GM21825 (cell line): ENCODE results near the gene OR52K2.
"Not testable (repeated sequence)": the region's sequence is repeated elsewhere in the genome, so short reads cannot be mapped to it uniquely, and the experiment has no call there.

Experiments used
- ATAC-seq: cut with Tn5 transposase; IDR thresholded peaks from one replicate; pipeline ENCODE4 v1.9.1; 2021; ENCODE audit warnings: mild to moderate bottlenecking, moderate library complexity; ENCODE audit not compliant: unreplicated experiment

Gene OR52K2

GRCh38 chr11:4448995-4449394 is at the start of gene OR52K2:
OR52K2 (plus strand) TSS chr11:4449295; CDS start chr11:4449340, 45 bp downstream.
- no peak for ATAC-seq

- ATAC-seq: not testable (repeated sequence)
These were observed 42.9 kb upstream of the OR52K2 start for GRCh38 chr11:4406206-4406605.

GRCh38 chr11:4416306-4416705 is 32.8 kb upstream of the OR52K2 start:
- no peak for ATAC-seq

- no peak for ATAC-seq
These were observed 32.3 kb upstream of the OR52K2 start for GRCh38 chr11:4416816-4417215.

GRCh38 chr11:4418403-4418802 is 30.7 kb upstream of the OR52K2 start:
- no peak for ATAC-seq

- no peak for ATAC-seq
These were observed 19.0 kb upstream of the OR52K2 start for GRCh38 chr11:4430051-4430450.

- ATAC-seq: no peak
These were observed 15.2 kb upstream of the OR52K2 start for GRCh38 chr11:4433856-4434255.

- no peak for ATAC-seq
These were observed 12.7 kb upstream of the OR52K2 start for GRCh38 chr11:4436411-4436810.

- no peak for ATAC-seq
These were observed 7.6 kb upstream of the OR52K2 start for GRCh38 chr11:4441515-4441914.

GRCh38 chr11:4443232-4443891 is 5.7 kb upstream of the OR52K2 start:
- ATAC-seq: no peak

GRCh38 chr11:4453118-4453517 is 4.0 kb downstream of the OR52K2 start:
- ATAC-seq: no peak

- no peak for ATAC-seq
These were observed 4.9 kb downstream of the OR52K2 start for GRCh38 chr11:4454021-4454420.

- ATAC-seq: no peak
These were observed 6.3 kb downstream of the OR52K2 start for GRCh38 chr11:4455419-4455818.

GRCh38 chr11:4459500-4459899 is 10.4 kb downstream of the OR52K2 start:
- peak; percentile 82 for ATAC-seq

GRCh38 chr11:4460151-4460550 is 11.1 kb downstream of the OR52K2 start:
- ATAC-seq: no peak

GRCh38 chr11:4464216-4465159 is 15.4 kb downstream of the OR52K2 start:
- ATAC-seq: no peak

GRCh38 chr11:4465407-4465806 is 16.3 kb downstream of the OR52K2 start:
- no peak for ATAC-seq

GRCh38 chr11:4466131-4466870 is 17.2 kb downstream of the OR52K2 start:
- ATAC-seq: no peak

- ATAC-seq: peak; percentile 49
These were observed 17.9 kb downstream of the OR52K2 start for GRCh38 chr11:4466871-4467442.

GRCh38 chr11:4467811-4468606 is 18.9 kb downstream of the OR52K2 start:
- ATAC-seq: no peak
